Upper lobe of left lung (tissue), 6 donors: ENCODE results near the gene CDC42BPA. TPM values are rescaled to one million over a fixed set of nuclear protein-coding genes. Genes with fewer than 3 reads are reported as not detected.

Source experiments
- ATAC-seq, 2 donors: fragments of 200-7000 bp; cut with Tn5 transposase; one replicate each; pipeline ENCODE4 v1.9.1; 2022; ENCODE audit warnings: mild to moderate bottlenecking in 2 of 2, moderate library complexity in 2 of 2; ENCODE audit not compliant: low FRiP score in 2 of 2
- DNase-seq, 2 donors: peaks; one replicate each; pipeline ENCODE4 v3.0.0-alpha.2; 2019 to 2020
- H3K27ac ChIP-seq, 4 donors: fragments of 200-600 bp; sonication (generic); one replicate each; pipeline ENCODE4 v1.5.1; 2016 to 2019
- H3K27me3 ChIP-seq, 4 donors: fragments of 200-600 bp; sonication (generic); one replicate each; pipeline ENCODE4 v1.5.1; 2017 to 2019
- H3K36me3 ChIP-seq, 4 donors: fragments of 200-600 bp; sonication (generic); one replicate each; pipeline ENCODE4 v1.5.1; 2016 to 2019
- H3K4me1 ChIP-seq, 4 donors: fragments of 200-600 bp; sonication (generic); one replicate each; pipeline ENCODE4 v1.5.1; 2018 to 2019
- H3K4me3 ChIP-seq, 4 donors: fragments of 200-600 bp; sonication (generic); one replicate each; pipeline ENCODE4 v1.5.1; 2017 to 2019; ENCODE audit warnings: mild to moderate bottlenecking in 2 of 4, moderate library complexity in 1 of 4
- H3K9me3 ChIP-seq, 4 donors: fragments of 200-600 bp; sonication (generic); one replicate each; pipeline ENCODE4 v1.5.1; 2018 to 2019
- CTCF ChIP-seq, 6 experiments: fragments of 450-650 bp in 4 of 6; fragments of 200-600 bp in 2 of 6; sonication (generic) in 2 of 6; IDR thresholded peaks; one replicate each; pipeline ENCODE4 v1.5.1; 2016 to 2019; ENCODE audit warnings: antibody characterized with exemption in 6 of 6
- EP300 ChIP-seq, 4 donors: sonication (generic); formaldehyde crosslinking; IDR thresholded peaks; one replicate each; pipeline ENCODE4 v1.5.1; 2017; ENCODE audit warnings: antibody characterized with exemption in 4 of 4, control low read depth in 2 of 4
- POLR2A ChIP-seq, 4 donors: fragments of 450-650 bp; IDR thresholded peaks; one replicate each; pipeline ENCODE4 v1.5.1; 2016 to 2017; ENCODE audit warnings: antibody characterized with exemption in 4 of 4, mild to moderate bottlenecking in 2 of 4
- POLR2AphosphoS5 ChIP-seq, 2 donors: sonication (generic); formaldehyde crosslinking; IDR thresholded peaks; one replicate each; pipeline ENCODE4 v1.5.1; 2017; ENCODE audit warnings: antibody characterized with exemption in 2 of 2
- WGBS, 2 donors: methylation state at CpG; one replicate each; pipeline ENCODE4 v1.1.5; 2017 to 2018; 5-methylcytosine and 5-hydroxymethylcytosine counted together
- total RNA-seq, 6 donors: library from RNA; depleted of rRNA in 4 of 6; stranded (reverse); fragments of >200 nt in 4 of 6; gene quantifications; one replicate each; pipeline versions ENCODE4 v1.1.0 to v1.2.1, GENCODE V29; 2016 to 2021
- donor health status: DM: no; HTN: no; CAD: no; lungs with moderate emphysema.
- donor health status: DM: no; HTN: yes; CAD: no; lungs with severe emphysema.

CDC42BPA gene
- total RNA-seq, 6 donors from 2014 or later, result 27.8 to 76.1 (median 33.1) TPM

GRCh38 chr1:226978432-226979114 is 339.7 kb downstream of the CDC42BPA start:
- 95 to 96% methylated on average over 10 of the region's 10 CpGs for WGBS, 2 donors
- H3K4me1 ChIP-seq, result peaks cover 16 to 26% (median 17%) of the 10 kb centered on the region in 4 donors
- DNase-seq (no peak), ATAC-seq (no peak)
- peaks cover 0 to 33% (median 18%) of the 10 kb centered on the region in 4 donors for H3K36me3 ChIP-seq
- no peak overlapping the region for H3K27ac ChIP-seq
- TF ChIP-seq CTCF (IDR thresholded peaks at IDR 0.05), result no peak
- TF ChIP-seq EP300 (IDR thresholded peaks at IDR 0.05), result no peak
- TF ChIP-seq POLR2AphosphoS5 (IDR thresholded peaks at IDR 0.05), result no peak
- TF ChIP-seq POLR2A (IDR thresholded peaks at IDR 0.05), result no peak
- no peaks in the 10 kb centered on the region for H3K9me3 ChIP-seq
- no peaks in the 10 kb centered on the region for H3K27me3 ChIP-seq
- H3K4me3 ChIP-seq, result no peak overlapping the region

GRCh38 chr1:226977643-226978431 is 340.5 kb downstream of the CDC42BPA start:
- Histone ChIP-seq H3K4me3 (no peak overlapping the region), H3K27ac (no peak overlapping the region), H3K9me3 (no peaks in the 10 kb centered on the region), H3K36me3 (peaks cover 0 to 26% (median 13%) of the 10 kb centered on the region in 4 donors), H3K27me3 (no peaks in the 10 kb centered on the region), H3K4me1 (peaks cover 19 to 33% (median 24%) of the 10 kb centered on the region in 4 donors)
- DNase-seq (no peak), ATAC-seq (no peak)
- TF ChIP-seq POLR2AphosphoS5 (IDR thresholded peaks at IDR 0.05) (no peak), EP300 (IDR thresholded peaks at IDR 0.05) (no peak), CTCF (IDR thresholded peaks at IDR 0.05) (no peak), POLR2A (IDR thresholded peaks at IDR 0.05) (no peak)
- 93 to 96% methylated on average over 18 to 20 of the region's 20 CpGs for WGBS, 2 donors

GRCh38 chr1:226976978-226977642 is 341.2 kb downstream of the CDC42BPA start:
- Histone ChIP-seq H3K27me3 (no peaks in the 10 kb centered on the region), H3K4me3 (no peak overlapping the region), H3K9me3 (peaks cover 0 to under 1% (median 0%) of the 10 kb centered on the region in 4 donors), H3K36me3 (peaks cover 0 to 19% (median 9%) of the 10 kb centered on the region in 4 donors), H3K4me1 (peaks cover 19 to 34% (median 24%) of the 10 kb centered on the region in 4 donors), H3K27ac (no peak overlapping the region)
- ATAC-seq (no peak), DNase-seq (peak in 1 of 2 donors; percentile 74)
- TF ChIP-seq CTCF (IDR thresholded peaks at IDR 0.05) (no peak), EP300 (IDR thresholded peaks at IDR 0.05) (no peak), POLR2AphosphoS5 (IDR thresholded peaks at IDR 0.05) (no peak), POLR2A (IDR thresholded peaks at IDR 0.05) (no peak)
- 92 to 94% methylated on average over 15 to 21 of the region's 21 CpGs for WGBS, 2 donors

GRCh38 chr1:226976276-226976977 is 341.9 kb downstream of the CDC42BPA start:
- TF ChIP-seq CTCF (IDR thresholded peaks at IDR 0.05), result no peak
- no peak for TF ChIP-seq EP300 (IDR thresholded peaks at IDR 0.05)
- no peak for TF ChIP-seq POLR2AphosphoS5 (IDR thresholded peaks at IDR 0.05)
- no peak for TF ChIP-seq POLR2A (IDR thresholded peaks at IDR 0.05)
- WGBS, 2 donors, result 93 to 96% methylated on average over 26 of the region's 34 CpGs
- H3K27ac ChIP-seq, result no peak overlapping the region

More at GRCh38 chr1:226976276-226976977, 341.9 kb downstream of the CDC42BPA start:
- peak in 1 of 2 donors; percentile 78 for DNase-seq
- H3K27me3 ChIP-seq, result no peaks in the 10 kb centered on the region
- H3K4me1 ChIP-seq, result peaks cover 19 to 34% (median 24%) of the 10 kb centered on the region in 4 donors
- peaks cover 0 to 19% (median 7%) of the 10 kb centered on the region in 4 donors for H3K36me3 ChIP-seq
- ATAC-seq, result no peak
- no peak overlapping the region for H3K4me3 ChIP-seq
- peaks cover 0 to 6% (median 2%) of the 10 kb centered on the region in 4 donors for H3K9me3 ChIP-seq
